ENCODE results near the gene LRRN1.

DNA sequence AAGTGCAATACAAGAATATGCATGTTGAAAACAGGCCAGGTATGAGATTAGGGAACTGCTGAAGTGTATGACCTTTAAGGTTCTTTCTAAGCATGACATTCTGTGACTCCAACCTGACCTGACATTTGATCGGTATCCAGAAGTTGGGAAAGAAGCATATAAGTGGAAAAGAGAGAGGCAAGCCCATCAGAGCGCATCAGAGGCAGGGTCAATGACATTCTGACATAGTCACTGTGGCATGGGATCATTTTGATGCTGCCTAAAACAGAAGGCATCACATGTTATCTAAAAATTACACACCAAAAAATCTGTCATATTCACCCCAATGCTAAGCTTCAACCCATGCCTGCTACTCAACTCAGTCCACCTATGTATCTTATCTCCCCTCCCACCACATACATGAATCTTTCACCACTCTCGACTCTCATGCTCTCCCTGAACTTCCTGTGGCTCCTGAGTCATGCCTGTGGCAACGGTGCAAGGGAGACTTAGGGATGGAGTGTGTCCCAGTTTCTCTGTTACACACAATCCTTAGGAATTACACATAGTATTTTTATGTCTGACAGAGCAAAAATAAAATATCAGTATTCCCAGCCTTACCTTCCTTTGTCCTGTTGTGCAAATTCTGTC is 20.5 kb upstream of the LRRN1 start:
- TF ChIP-seq TEAD4 (IDR thresholded peaks at IDR 0.05) (no peak), YY1 (IDR thresholded peaks at IDR 0.05; ENCODE audit: low read depth) (no peak), MAX (IDR thresholded peaks at IDR 0.05) (no peak), CEBPB (IDR thresholded peaks at IDR 0.05) (no peak), EP300 (IDR thresholded peaks at IDR 0.05; ENCODE audit: borderline replicate concordance) (no peak), ZBTB7A (IDR thresholded peaks at IDR 0.05; ENCODE audit: low read depth) (no peak), EGR1 (IDR thresholded peaks at IDR 0.05) (no peak), TAF1 (IDR thresholded peaks at IDR 0.05; ENCODE audit: low read depth) (no peak)
